Type B pancreatic cell (in vitro differentiated cells): ENCODE data around the gene SLC9A9. TPM values are rescaled to one million over a fixed set of nuclear protein-coding genes. Genes with fewer than 3 reads are reported as not detected.

ENCODE experiments used
- DNase-seq: peaks from one replicate; pipeline ENCODE4 v3.0.0; 2021; ENCODE audit warnings: mixed read lengths; ENCODE audit not compliant: unreplicated experiment; ENCODE audit errors: extremely low spot score
- H3K27ac Mint-ChIP-seq: 2 replicates; pipeline ENCODE4 v1.8.0; 2021; ENCODE audit warnings: mild to moderate bottlenecking, mixed read lengths
- H3K27me3 Mint-ChIP-seq: 2 replicates; pipeline ENCODE4 v1.8.0; 2021; ENCODE audit warnings: mixed read lengths
- H3K36me3 Mint-ChIP-seq: 2 replicates; pipeline ENCODE4 v1.8.0; 2021; ENCODE audit warnings: mixed read lengths
- H3K4me1 Mint-ChIP-seq: one replicate; pipeline ENCODE4 v1.8.0; 2021; ENCODE audit warnings: mixed read lengths; ENCODE audit not compliant: unreplicated experiment
- H3K4me3 Mint-ChIP-seq: 2 replicates; pipeline ENCODE4 v1.8.0; 2021; ENCODE audit warnings: mild to moderate bottlenecking, mixed read lengths
- H3K9me3 Mint-ChIP-seq: 2 replicates; pipeline ENCODE4 v1.8.0; 2021; ENCODE audit warnings: mixed read lengths
- total RNA-seq: library from RNA; stranded (reverse); gene quantifications from 2 replicates; pipeline ENCODE4 v1.2.1, GENCODE V29; 2021; ENCODE audit warnings: low replicate concordance
- TF ChIP-seq, protein P1 (sequence below): fragments of 200-600 bp; sonication (generic); conservative IDR thresholded peaks from 2 replicates; pipeline ENCODE4 v1.5.0; 2021; ENCODE audit warnings: antibody characterized with exemption, mild to moderate bottlenecking

SLC9A9 gene
- total RNA-seq, 1 donor from 2014 or later: 2.7 TPM

DNA sequence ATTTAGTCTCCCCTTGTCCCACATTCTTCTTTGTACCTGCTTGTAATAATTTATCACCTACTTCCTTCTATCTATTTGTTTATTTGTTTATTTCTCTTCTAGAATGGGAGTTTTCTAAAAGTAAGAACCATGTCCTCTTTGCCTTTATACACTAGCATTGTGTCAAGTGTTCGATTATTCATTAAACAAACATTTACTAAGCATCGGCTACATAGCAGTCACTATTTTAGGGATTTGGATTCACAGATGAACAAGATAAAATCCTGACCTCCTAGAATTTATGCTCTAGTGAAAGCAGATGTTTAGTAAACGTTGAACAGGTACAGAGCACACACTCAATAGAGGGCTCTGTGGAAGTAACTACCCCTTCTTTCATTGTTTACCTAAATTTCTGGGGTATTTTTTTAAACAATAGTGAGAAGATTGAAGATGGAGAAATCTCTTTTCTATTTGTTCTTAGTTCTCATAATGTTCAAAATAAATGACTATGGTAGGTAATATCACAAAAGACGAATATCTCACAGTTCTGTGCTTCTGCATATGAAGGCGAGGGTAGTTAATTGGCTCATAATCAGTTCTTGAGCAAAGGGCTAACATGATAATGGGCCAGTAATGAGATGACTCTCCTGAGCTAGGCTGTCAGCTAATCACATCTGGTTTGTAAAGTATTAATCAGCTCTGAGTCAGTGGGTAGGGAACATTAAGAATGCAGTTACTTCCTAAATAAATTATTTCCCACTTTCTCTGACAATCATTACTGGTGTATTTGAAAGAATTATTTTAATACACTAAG lies 111.9 kb downstream of the SLC9A9 start:
- DNase-seq: no peak

GRCh38 chr3:143731776-143732175 lies 116.5 kb downstream of the SLC9A9 start:
- TF ChIP-seq, protein P1, sequence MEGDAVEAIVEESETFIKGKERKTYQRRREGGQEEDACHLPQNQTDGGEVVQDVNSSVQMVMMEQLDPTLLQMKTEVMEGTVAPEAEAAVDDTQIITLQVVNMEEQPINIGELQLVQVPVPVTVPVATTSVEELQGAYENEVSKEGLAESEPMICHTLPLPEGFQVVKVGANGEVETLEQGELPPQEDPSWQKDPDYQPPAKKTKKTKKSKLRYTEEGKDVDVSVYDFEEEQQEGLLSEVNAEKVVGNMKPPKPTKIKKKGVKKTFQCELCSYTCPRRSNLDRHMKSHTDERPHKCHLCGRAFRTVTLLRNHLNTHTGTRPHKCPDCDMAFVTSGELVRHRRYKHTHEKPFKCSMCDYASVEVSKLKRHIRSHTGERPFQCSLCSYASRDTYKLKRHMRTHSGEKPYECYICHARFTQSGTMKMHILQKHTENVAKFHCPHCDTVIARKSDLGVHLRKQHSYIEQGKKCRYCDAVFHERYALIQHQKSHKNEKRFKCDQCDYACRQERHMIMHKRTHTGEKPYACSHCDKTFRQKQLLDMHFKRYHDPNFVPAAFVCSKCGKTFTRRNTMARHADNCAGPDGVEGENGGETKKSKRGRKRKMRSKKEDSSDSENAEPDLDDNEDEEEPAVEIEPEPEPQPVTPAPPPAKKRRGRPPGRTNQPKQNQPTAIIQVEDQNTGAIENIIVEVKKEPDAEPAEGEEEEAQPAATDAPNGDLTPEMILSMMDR: no peak
- Mint-ChIP-seq H3K27me3 (peaks cover 6% of the 10 kb centered on the region), H3K9me3 (no peaks in the 10 kb centered on the region), H3K27ac (no peak overlapping the region), H3K36me3 (no peaks in the 10 kb centered on the region), H3K4me3 (no peak overlapping the region), H3K4me1 (no peaks in the 10 kb centered on the region)
- no peak for DNase-seq

More for the DNA sequence above, 111.9 kb downstream of the SLC9A9 start:
- H3K9me3 Mint-ChIP-seq: no peaks in the 10 kb centered on the region
- H3K27ac Mint-ChIP-seq: no peak overlapping the region
- H3K36me3 Mint-ChIP-seq: no peaks in the 10 kb centered on the region
- no peak overlapping the region for H3K4me3 Mint-ChIP-seq
- TF ChIP-seq, protein P1: no peak
- no peaks in the 10 kb centered on the region for H3K4me1 Mint-ChIP-seq
- H3K27me3 Mint-ChIP-seq: no peaks in the 10 kb centered on the region

DNA sequence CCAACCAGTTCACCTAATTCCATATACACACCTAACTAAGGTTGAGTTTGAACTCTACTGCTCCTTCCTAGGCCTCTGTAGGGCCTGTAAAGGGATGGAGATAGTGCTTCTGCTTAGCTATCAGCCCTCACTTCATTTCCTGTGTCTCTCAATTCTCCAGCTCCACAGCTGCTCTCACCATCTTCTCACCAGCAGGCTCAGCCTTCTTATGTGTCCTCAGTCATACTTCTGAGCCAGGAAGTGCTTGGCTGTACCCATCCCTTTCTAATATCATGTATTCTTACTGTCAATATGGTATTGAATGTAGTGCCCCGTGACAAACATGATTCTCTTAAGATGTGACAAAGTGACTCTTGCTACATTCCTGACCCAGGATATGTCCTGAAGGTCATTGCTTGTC lies 116.9 kb downstream of the SLC9A9 start:
- H3K27ac Mint-ChIP-seq: no peak overlapping the region
- no peak for DNase-seq
- H3K4me3 Mint-ChIP-seq: no peak overlapping the region
- TF ChIP-seq, protein P1: no peak
- H3K4me1 Mint-ChIP-seq: no peaks in the 10 kb centered on the region
- H3K36me3 Mint-ChIP-seq: no peaks in the 10 kb centered on the region
- no peaks in the 10 kb centered on the region for H3K9me3 Mint-ChIP-seq
- peaks cover 6% of the 10 kb centered on the region for H3K27me3 Mint-ChIP-seq

GRCh38 chr3:143727391-143727790 lies 120.9 kb downstream of the SLC9A9 start:
- no peak for DNase-seq
- H3K4me1 Mint-ChIP-seq: no peaks in the 10 kb centered on the region
- peaks cover 6% of the 10 kb centered on the region for H3K27me3 Mint-ChIP-seq
- H3K4me3 Mint-ChIP-seq: no peak overlapping the region
- H3K9me3 Mint-ChIP-seq: no peaks in the 10 kb centered on the region
- TF ChIP-seq, protein P1: no peak
- H3K36me3 Mint-ChIP-seq: no peaks in the 10 kb centered on the region
- no peak overlapping the region for H3K27ac Mint-ChIP-seq

- Mint-ChIP-seq H3K4me1 (no peaks in the 10 kb centered on the region), H3K27ac (no peak overlapping the region), H3K9me3 (no peaks in the 10 kb centered on the region), H3K27me3 (peaks cover 6% of the 10 kb centered on the region), H3K36me3 (no peaks in the 10 kb centered on the region), H3K4me3 (no peak overlapping the region)
- no peak for DNase-seq
- TF ChIP-seq, protein P1: no peak
Measured at GRCh38 chr3:143726727-143727126, 121.5 kb downstream of the SLC9A9 start.
